SHP77 treated with DMSO at 0.1 percent for 48 hours (cell line): ENCODE results near the gene KLHDC1.
A peak's percentile ranks its signal among the peaks of the same experiment; 100 is the strongest.
"Not testable (repeated sequence)": the region's sequence is repeated elsewhere in the genome, so short reads cannot be mapped to it uniquely, and the experiment has no call there.

Experiments
- DNase-seq: peaks from one replicate; lab custom pipeline; 2025; lab: John Stamatoyannopoulos, UW

KLHDC1 gene, protein sequence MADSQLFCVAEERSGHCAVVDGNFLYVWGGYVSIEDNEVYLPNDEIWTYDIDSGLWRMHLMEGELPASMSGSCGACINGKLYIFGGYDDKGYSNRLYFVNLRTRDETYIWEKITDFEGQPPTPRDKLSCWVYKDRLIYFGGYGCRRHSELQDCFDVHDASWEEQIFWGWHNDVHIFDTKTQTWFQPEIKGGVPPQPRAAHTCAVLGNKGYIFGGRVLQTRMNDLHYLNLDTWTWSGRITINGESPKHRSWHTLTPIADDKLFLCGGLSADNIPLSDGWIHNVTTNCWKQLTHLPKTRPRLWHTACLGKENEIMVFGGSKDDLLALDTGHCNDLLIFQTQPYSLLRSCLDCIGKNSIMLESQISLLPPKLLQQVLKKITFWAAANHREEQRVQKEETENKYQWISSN

DNA sequence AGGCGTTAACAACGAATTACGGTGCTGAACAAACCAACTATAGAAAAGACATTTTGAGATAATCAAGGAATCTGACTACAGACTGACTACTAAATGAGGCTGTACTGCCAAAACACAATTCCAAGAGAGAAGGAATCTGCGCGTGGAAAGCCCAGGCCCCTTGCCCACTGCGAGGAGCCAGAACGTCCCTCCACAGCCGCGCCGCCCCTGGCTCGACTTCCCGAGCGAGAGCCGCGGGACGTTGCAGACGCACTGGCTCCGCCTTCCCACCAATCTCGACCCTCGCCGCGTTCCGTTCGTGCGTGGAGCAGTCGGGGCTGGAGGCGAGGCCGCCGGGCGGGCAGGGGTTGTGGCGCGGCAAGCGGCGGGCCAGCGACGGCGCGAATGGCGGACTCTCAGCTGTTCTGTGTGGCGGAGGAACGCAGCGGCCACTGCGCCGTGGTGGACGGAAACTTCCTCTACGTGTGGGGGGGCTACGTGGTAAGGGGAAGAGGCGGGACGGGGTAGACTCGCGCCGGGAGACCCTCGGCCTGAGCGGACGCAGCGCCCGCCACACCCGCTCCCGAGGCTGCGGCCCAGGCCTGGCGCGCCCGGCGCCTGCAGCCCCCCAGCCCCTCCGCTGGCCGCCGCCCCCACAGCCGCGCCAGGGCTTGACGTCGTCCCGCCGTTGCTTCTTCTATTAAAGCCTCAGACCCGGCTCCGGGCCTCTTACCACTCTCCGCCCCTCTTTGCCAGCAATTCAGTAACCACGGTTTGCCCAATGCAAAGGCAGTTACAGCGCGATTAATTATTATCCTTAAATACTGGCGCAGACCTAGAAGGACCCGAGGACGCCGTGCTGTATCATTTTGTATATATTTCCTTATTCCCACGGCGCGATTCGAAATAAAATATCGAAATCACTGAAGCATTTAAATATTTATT is at the start of gene KLHDC1:
TSS of gene KLHDC1 (plus strand) at position 310 of the 924 bp plus-strand sequence. CDS start at position 385, 75 bp downstream.
- peak; percentile 14 for DNase-seq

DNA sequence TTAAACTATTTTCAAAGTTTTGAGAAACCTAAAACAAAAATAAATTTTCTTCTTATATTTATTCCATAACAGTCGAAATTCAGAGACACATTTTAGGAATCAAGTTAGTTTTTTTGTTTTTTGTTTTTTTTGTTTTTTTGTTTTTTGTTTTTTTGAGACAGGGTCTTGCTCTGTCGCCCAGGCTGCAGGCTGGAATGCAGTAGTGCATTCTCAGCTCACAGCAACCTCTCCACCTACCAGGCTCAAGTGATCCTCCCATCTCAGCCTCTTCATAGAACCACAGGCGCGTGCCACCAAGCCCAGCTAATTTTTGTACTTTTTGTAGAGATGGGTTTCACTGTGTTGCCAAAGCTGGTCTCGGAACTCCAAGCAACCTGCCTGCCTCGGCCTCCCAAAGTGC is 39.4 kb upstream of the KLHDC1 start:
- no peak for DNase-seq

DNA sequence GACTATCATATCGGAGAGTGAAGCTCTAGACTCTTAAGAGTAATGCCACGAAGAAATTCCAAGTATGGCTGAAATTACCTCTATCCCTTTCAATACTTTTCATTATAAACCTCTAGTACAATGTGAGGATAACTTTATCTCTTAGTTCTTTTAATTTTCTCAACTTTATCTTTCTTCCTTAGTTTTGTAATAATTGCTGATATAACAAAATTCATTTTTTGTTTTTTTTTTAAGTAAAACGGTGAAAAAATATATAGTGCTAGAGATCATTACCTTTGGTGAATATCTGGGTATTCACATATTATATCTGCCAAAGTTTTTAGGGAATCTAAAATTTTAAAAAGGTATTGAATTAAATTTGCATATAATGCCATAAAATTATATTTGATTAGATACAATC is 38.4 kb upstream of the KLHDC1 start:
- no peak for DNase-seq

DNA sequence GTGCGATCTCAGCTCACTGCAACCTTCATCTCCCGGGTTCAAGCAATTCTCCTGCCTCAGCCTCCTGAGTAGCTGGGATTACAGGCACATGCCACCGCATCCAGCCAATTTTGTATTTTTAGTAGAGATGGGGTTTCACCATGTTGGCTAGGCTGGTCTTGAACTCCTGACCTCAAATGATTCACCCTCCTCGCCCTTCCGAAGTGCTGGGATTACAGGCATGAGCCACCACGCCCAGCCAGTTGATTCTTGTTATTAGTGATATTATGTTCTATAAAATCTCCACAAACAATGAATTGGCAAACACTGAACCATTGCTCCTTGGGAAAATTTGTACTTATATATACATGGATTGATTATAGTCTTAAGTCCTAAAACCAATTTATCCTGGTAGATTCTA is 35.4 kb upstream of the KLHDC1 start:
- not testable (repeated sequence) for DNase-seq

DNA sequence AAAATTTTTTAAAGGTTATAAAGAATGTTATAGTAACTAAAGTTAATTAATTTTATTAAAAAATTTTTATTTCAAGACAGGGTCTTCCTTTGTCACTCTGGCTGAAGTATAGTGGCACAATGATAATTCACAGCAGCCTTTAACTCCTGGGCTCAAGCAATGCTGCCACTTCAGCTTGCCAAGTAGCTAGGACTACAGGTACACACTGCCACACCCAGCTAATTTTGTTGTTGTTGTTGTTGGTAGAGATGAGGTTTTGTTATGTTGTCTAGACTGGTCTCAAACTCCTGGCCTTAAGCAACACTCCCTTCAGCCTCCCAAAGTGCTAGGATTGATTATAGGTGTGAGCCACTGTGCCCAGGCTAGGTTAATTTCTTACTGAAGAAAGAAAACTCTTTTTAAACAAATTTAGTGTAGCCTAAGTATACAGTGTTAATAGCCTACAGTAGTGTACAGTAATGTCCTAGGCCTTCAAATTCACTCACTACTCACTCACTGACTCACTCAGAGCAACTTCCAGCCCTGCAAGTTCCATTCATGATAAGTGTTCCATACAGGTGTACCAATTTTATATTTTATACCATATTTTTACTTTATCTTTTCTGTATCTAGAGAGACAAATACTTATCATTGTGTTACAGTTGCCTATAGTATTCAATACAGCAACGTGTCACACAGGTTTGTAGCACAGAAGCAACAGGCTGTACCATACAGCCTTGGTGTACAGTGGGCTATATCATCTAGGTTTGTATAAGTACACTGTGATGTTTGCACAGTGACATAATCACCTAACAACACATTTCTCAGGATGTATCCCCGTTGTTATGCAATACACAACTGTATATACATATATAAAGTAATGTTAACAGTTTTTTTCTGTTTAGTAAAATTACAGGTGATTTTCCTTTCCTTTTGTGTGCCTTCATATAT is 33.1 kb upstream of the KLHDC1 start:
- DNase-seq: no peak

DNA sequence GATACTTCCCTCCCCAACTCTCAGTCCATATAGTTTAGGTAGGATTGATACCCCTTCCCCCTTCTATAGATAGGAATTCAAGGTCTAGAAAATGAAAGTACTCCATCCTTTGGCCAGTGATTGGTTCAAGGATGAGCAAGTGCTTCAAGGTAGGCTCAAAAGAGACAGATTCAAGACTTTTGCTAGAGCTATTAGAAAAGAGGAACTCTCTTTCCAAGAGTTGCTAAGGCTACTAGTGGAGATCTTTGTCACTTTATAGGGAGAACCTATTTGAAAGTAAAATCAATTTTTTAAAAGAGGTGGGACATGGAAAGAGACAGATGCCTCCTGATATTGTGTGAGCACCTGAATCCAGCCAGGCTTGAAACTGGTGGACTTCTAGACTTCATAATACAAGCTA is 22.4 kb upstream of the KLHDC1 start:
- no peak for DNase-seq

DNA sequence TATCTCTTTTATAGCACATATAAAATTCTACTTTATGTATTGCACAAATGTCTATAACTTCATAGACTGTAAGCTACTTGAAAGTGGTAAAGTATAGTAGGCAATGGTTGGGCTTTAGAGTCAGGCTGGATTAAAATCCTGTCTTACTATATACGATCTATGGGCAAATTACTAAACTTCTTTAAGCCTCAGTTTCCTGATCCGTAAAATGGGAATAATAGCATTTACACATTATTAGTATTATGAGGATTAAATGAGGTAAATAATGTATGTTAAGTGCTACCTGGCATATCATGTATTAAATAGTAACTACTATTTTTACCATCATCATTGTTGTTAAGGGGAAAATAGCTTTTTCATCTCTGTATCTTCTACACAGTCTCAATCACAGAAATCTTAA is 19.3 kb upstream of the KLHDC1 start:
- no peak for DNase-seq

DNA sequence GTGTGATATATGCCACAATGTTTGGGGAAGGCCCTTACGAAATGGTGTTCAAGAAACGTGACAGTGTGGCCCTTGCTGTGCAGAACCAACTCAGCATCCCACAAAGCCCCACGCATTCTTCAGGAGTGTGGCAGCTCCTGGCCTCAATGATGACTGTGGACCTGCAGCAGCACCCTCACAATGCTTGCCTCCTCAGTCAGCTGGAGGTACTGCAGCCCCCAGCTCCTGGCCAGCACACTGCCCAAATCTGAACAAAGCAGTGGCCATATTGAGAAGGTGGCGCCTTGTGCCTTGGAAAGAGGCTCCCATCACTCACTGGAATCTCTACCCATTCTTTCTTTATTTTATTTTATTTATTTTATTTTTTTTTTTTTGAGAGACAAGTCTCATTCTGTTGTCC is 15.3 kb upstream of the KLHDC1 start:
- no peak for DNase-seq

DNA sequence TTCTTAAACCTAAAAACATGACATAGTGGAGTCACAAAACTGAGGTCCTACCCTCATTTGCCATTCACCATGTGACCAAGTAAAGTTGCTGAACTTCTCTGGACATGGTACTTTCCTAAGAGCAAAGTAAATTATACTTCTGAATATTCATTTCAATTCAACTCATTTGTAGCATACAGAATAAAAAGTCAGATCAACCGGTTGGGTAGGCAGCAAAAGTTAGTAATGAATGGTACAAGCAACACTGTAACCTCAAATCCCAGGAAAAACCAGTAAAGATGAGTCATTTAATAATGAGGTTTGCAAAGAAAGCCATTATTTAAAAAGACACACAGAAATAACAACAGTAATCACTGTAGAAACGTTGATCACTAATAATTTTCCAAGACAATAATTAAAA is 13.6 kb upstream of the KLHDC1 start:
- no peak for DNase-seq

DNA sequence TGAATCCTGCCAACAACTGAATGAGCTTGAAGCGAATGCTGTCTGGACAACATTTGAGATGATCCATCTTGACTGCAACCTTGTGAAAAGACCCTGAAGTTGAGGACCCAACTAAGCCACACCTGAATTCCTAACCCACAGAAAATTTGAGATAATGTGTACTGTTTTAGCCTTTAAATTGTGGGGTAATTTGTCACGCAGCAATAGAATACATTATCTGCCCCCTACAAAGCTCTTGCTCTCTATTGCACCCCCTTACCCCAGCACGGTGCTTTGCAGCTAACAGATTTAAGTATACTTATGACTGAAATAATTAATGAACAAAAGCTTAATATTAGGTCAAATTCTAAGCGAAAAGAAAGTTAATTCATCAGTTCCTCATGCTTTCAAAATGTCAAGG is 6.5 kb upstream of the KLHDC1 start:
- no peak for DNase-seq

DNA sequence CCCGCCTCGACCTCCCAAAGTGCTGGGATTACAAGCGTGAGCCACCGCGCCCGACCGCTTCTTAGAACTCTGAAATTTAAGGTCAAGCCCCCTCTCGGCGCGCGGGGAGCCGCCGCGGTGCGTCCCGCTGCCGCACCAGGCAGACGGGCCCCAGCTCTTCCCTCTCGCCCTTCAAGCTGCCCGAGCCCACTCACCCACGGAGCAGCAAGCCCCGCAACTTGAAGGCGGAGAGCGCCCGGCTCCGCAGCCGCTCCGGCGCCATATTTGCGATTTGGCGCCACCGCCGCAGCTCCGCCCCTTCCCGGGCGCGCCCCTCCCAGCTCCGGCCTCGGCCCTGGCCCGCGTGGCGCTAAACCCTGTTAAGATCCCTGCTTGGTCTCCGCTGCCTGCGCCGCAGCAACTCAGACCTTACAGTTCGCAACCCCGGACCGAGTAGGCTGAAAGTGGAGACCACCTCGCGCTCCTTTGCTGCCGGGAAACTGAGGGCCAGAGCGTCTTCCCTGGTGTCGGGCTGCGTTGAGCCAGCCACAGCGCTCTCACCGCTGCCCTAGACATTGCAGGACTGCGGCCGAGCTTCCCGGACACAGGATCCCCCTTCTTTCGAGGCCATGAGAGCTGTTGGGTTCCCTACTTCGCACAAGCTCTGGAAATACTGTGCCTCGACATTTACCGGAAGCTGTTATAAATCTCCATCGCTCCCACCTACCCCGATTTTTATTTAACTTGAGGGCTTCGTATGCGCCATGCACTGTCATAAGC is 4.8 kb upstream of the KLHDC1 start, which contains the start of gene POLE2:
TSS of gene POLE2 (minus strand) at position 273 of the 759 bp plus-strand sequence. CDS start at position 262, 11 bp downstream.
- DNase-seq: peak; percentile 43

DNA sequence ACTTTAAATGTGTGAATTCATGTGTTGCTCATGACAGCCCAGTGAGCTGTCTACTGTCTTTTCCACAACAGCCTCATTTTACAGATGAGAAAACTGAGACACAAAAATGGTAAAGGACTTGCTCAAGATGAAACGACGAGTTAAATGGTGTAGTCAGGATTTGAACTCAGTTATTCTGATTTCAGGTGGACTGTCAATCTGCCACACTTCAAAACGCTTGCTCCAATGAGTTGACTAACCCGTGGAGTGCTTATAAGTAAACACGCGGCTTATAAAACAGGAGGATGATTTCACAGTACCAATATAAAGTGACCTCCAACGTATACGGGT is 4.3 kb upstream of the KLHDC1 start:
- peak; percentile 30 for DNase-seq

DNA sequence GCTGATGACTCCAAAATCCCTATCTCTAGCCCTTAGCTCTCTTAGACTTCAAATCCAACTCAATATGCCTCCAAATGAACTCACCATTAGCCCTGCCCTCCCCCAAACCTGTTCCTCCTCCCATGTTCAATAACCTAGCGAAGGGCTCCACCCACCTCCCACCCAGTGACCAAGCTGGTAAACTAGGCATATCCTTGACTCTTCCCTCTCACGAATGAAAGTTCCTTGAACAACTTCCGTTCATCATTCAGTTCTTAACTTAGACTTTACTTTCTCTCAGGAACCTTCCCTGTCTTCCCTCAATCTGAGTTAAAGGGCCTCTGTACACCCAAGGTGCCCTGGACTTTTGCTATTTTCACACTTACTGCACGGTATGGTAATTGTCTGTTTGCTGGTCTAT is 1.9 kb upstream of the KLHDC1 start:
- DNase-seq: no peak

DNA sequence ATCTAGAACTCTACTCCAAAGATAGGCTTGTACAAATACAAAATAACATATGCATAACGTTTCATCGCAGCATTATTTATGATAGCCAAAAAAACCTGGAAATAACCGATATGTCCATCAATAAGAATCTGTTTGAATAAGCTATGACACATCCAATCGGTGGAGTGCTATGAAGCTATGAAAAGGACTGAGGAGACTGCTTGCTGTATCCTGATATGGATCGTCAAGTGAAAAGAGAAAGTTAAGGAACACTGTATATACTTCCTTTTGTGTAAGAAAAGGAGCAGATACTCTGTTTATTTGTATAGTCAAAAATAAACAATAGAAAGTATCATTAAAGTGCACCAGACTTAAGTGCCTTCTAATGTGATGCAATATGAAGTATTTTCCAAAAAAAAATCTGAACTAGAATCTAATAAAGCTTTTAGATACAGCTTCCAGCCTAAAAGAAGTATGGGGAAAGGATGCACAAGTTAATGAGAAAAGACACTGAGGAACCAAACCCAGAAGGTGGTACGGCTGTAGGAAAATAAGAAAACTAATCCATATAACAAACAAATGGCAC is 645 bp upstream of the KLHDC1 start:
- peak; percentile 14 for DNase-seq

DNA sequence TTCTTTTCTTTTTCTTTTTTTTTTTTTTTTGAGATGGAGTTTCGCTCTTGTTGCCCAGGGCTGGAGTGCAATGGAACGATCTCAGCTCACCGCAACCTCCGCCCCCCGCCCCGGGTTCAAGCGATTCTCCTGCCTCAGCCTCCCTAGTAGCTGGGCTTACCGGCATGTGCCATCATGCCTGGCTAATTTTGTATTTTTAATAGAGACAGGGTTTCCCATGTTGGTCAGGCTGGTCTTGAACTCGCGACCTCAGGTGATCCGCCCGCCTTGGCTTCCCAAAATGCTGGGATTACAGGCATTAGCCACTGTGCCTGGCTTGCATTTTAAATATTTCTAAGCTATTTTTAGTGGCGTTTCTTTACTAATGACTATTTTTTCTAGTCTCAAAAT is 810 bp downstream of the KLHDC1 start:
- not testable (repeated sequence) for DNase-seq

DNA sequence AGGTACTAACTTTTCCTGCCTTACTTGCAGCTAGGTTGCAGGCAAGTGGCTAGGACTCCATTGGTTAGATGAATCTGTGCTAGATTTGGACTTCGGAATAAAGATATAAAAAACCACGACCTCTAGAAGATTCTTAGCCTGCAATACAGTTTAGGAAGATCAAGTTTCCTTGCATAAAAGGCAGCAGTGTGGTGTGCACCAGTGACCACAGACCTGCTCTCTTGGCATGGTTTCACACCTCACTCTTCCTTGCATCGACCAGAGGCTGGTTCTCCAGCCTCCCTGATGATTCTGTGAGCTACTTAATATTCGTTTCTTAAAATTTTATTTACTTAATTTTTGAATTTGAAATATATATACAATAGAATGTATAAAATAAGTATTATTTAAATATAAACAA is 9.8 kb downstream of the KLHDC1 start:
- no peak for DNase-seq

DNA sequence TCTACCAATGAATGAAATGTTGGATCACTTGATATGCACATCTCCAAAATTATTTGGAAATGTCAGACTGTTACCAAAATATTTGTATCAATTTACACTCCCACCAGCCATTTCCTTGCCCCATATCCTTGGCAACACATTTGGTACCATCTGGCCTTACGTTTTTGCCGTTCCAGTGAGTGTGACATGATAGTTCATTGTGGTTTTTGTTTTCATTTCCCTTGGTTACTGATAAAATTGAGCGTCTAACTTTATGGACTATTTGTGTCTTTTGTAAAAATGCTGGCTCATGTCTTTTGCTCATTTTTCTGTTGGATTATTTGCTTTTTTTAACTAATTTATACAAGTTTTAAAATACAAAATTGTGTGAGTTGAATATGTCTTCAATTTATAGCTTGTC is 11.0 kb downstream of the KLHDC1 start:
- no peak for DNase-seq

DNA sequence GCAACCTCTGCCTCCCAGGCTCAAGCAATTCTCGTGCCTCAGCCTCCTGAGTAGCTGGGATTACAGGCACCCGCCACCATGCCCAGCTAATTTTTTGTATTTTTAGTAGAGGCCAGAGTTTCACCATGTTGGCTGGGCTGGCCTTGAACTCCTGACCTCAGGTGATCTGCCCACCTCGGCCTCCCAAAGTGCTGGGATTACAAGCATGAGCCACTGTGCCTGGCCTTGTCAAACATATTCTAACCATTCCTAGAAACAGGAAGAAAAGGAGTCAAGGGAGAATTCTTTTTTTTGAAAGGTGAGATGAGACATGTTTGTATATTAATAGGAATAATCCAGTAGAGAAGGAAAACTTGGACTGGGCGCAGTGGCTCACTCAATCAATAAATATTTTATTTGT is 11.6 kb downstream of the KLHDC1 start:
- DNase-seq: not testable (repeated sequence)

DNA sequence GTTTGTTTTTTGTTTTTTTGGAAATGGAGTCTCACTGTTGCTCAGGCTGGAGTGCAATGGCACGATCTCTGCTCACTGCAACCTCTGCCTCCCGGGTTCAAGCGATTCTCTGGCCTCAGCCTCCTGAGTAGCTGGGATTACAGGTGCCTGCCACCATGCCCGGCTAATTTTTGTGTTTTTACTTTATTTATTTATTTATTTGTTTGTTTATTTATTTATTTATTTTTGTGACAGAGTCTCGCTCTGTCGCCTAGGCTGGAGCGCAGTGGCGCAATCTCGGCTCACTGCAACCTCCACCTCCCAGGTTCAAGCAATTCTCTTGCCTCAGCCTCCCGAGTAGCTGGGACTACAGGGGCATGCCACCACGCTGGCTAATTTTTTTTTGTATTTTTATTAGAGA is 18.1 kb downstream of the KLHDC1 start:
- DNase-seq: not testable (repeated sequence)

DNA sequence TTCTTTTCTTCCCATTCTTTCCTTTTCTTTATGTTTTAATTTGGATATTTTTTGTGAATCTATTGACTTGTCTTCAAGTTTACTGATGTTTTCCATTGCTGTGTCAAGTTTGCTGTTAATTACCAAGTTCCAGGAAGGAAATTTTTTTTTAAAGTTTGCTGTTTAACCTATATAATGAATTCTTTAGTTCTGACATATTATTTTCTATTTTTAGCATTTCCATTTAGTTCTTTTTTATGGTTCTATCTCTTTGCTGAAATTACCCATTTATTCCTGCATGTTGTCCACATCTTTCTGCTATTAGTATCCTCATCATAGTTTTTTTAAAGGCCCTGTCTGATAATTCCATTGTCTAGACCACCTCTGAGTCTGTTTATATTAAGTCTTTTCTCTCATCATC is 27.8 kb downstream of the KLHDC1 start:
- DNase-seq: no peak
